Measurements from ENCODE around the gene LY9.

GRCh38 chr1:160746836-160747500, 49.0 kb upstream of the LY9 start:
- no peak for TF ChIP-seq POLR2A (IDR thresholded peaks at IDR 0.05; ENCODE audit: extremely low read depth, insufficient read length)
- TF ChIP-seq CTCF (IDR thresholded peaks at IDR 0.05; ENCODE audit: low read depth, low read length) = no peak

Measured in NB4 (cell line).